Suprapubic skin (tissue), 4 donors: Measurements from ENCODE around the gene ERBIN. TPM values are rescaled to one million over a fixed set of nuclear protein-coding genes. Genes with fewer than 3 reads are reported as not detected.

Source experiments
- DNase-seq, 2 donors: peaks; one replicate each; pipeline ENCODE4 v3.0.0-alpha.2; 2019; ENCODE audit warnings: low spot score in 2 of 2
- H3K27ac ChIP-seq: fragments of 200-600 bp; sonication (generic); one replicate; pipeline ENCODE4 v1.5.1; 2019
- H3K27me3 ChIP-seq: fragments of 200-600 bp; sonication (generic); one replicate; pipeline ENCODE4 v1.5.1; 2019
- H3K36me3 ChIP-seq: fragments of 200-600 bp; sonication (generic); one replicate; pipeline ENCODE4 v1.5.1; 2019
- H3K4me1 ChIP-seq: fragments of 200-600 bp; sonication (generic); one replicate; pipeline ENCODE4 v1.5.1; 2019
- H3K4me3 ChIP-seq: fragments of 200-600 bp; sonication (generic); one replicate; pipeline ENCODE4 v1.5.1; 2019; ENCODE audit warnings: mild to moderate bottlenecking
- H3K9me3 ChIP-seq: fragments of 200-600 bp; sonication (generic); one replicate; pipeline ENCODE4 v1.5.1; 2019
- EP300 ChIP-seq: sonication (generic); formaldehyde crosslinking; IDR thresholded peaks from one replicate; pipeline ENCODE4 v1.6.1; 2017; ENCODE audit warnings: antibody characterized with exemption
- POLR2A ChIP-seq, 2 donors: fragments of 450-650 bp; IDR thresholded peaks; one replicate each; pipeline ENCODE4 v1.6.1; 2017; ENCODE audit warnings: antibody characterized with exemption in 2 of 2, mild to moderate bottlenecking in 2 of 2, moderate library complexity in 2 of 2
- POLR2AphosphoS5 ChIP-seq, 3 donors: sonication (generic); formaldehyde crosslinking; IDR thresholded peaks; one replicate each; pipeline ENCODE4 v1.6.1; 2017; ENCODE audit warnings: antibody characterized with exemption in 3 of 3
- WGBS: methylation state at CpG from one replicate; pipeline ENCODE4 v1.1.5; 2018; 5-methylcytosine and 5-hydroxymethylcytosine counted together
- total RNA-seq, 4 donors: library from RNA; depleted of rRNA; stranded (reverse); fragments of >200 nt; gene quantifications; one replicate each; pipeline ENCODE4 v1.1.0, GENCODE V29; 2016
- TF ChIP-seq, protein P1 (sequence below), 2 donors: fragments of 200-600 bp in 1 of 2; fragments of 450-650 bp in 1 of 2; sonication (generic) in 1 of 2; IDR thresholded peaks; one replicate each; pipeline ENCODE4 v1.5.1; 2016 to 2019; ENCODE audit warnings: antibody characterized with exemption in 2 of 2, mild to moderate bottlenecking in 1 of 2, moderate library complexity in 1 of 2

The ERBIN gene
- total RNA-seq, 4 donors from 2014 or later: 84.6 to 141 (median 97.3) TPM

DNA sequence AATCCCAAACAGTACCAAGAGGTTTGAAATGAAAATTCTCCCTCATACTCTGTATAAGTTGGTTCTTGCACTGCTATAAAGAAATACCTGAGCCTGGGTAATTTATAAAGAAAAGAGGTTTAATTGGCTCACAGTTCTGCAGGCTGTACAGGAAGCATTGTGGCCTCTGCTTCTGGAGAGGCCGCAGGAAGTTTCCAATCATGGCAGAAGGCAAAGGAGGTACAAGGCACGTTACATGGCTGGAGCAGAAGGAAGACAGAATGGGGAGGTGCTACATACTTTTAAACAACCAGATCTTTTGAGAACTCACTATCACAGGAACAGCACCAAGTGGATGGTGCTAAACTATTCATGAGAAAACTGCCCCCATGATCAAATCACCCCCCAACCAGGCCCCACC is 25.6 kb upstream of the ERBIN start:
- Histone ChIP-seq H3K4me1 (no peaks in the 10 kb centered on the region), H3K27ac (no peak overlapping the region), H3K27me3 (no peaks in the 10 kb centered on the region), H3K36me3 (no peaks in the 10 kb centered on the region), H3K9me3 (no peaks in the 10 kb centered on the region), H3K4me3 (no peak overlapping the region)
- no peak for DNase-seq
- TF ChIP-seq POLR2AphosphoS5 (IDR thresholded peaks at IDR 0.05) (no peak), EP300 (no peak), POLR2A (IDR thresholded peaks at IDR 0.05) (no peak)
- TF ChIP-seq, protein P1, sequence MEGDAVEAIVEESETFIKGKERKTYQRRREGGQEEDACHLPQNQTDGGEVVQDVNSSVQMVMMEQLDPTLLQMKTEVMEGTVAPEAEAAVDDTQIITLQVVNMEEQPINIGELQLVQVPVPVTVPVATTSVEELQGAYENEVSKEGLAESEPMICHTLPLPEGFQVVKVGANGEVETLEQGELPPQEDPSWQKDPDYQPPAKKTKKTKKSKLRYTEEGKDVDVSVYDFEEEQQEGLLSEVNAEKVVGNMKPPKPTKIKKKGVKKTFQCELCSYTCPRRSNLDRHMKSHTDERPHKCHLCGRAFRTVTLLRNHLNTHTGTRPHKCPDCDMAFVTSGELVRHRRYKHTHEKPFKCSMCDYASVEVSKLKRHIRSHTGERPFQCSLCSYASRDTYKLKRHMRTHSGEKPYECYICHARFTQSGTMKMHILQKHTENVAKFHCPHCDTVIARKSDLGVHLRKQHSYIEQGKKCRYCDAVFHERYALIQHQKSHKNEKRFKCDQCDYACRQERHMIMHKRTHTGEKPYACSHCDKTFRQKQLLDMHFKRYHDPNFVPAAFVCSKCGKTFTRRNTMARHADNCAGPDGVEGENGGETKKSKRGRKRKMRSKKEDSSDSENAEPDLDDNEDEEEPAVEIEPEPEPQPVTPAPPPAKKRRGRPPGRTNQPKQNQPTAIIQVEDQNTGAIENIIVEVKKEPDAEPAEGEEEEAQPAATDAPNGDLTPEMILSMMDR (IDR thresholded peaks at IDR 0.05): no peak
- 94% methylated on average over 2 of the region's 2 CpGs for WGBS

DNA sequence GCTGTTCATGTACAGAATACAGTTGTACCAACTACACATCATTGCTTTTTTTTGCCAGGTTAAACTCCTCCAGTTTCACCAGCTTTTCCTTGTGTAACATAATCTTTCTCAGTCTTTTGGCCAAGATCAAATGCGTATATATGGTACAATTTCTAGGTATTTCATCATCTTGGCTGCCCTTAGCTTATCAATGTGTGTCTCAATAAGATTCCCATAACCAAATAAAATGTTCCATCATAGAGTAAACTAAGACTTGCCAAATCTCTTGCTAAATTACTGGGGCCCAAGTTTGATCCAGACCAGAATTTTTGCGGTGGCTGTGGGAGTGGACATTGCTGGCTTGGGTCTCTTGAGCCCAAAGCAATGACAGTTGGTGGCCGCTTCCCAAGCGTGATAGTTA is 24.3 kb upstream of the ERBIN start:
- no peaks in the 10 kb centered on the region for H3K9me3 ChIP-seq
- no peaks in the 10 kb centered on the region for H3K36me3 ChIP-seq
- no peak overlapping the region for H3K27ac ChIP-seq
- no peaks in the 10 kb centered on the region for H3K27me3 ChIP-seq
- no peak for DNase-seq
- H3K4me1 ChIP-seq: no peaks in the 10 kb centered on the region
- H3K4me3 ChIP-seq: no peak overlapping the region
- 94% methylated on average over 4 of the region's 4 CpGs for WGBS
- TF ChIP-seq POLR2A (IDR thresholded peaks at IDR 0.05) (no peak), POLR2AphosphoS5 (IDR thresholded peaks at IDR 0.05) (no peak), EP300 (no peak)
- TF ChIP-seq, protein P1 (IDR thresholded peaks at IDR 0.05): no peak

DNA sequence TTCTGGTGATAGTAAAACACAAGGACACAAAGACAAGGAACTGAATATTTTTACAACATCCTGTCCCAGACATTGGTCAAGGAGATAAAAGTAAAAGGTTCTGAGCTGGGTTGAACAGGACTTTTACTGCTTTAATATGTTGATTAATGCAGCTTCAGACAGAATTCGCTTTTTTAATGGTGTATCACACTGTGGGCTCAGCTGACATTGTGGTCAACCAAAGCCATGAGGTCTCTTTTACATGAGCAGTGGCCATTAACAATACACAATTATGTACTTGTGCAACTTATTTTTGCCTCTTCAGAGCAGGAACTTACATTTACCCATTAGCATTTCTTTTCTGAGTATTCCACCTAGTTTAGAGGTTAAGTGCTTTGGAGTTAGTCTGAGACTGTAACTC is 22.8 kb upstream of the ERBIN start:
- Histone ChIP-seq H3K27ac (no peak overlapping the region), H3K4me1 (no peaks in the 10 kb centered on the region), H3K27me3 (no peaks in the 10 kb centered on the region), H3K36me3 (no peaks in the 10 kb centered on the region), H3K4me3 (no peak overlapping the region), H3K9me3 (no peaks in the 10 kb centered on the region)
- DNase-seq: no peak
- TF ChIP-seq POLR2AphosphoS5 (IDR thresholded peaks at IDR 0.05): no peak
- TF ChIP-seq, protein P1 (IDR thresholded peaks at IDR 0.05): no peak
- TF ChIP-seq POLR2A (IDR thresholded peaks at IDR 0.05): no peak
- no peak for TF ChIP-seq EP300
- WGBS: 89% methylated on average over 1 of the region's 1 CpG

DNA sequence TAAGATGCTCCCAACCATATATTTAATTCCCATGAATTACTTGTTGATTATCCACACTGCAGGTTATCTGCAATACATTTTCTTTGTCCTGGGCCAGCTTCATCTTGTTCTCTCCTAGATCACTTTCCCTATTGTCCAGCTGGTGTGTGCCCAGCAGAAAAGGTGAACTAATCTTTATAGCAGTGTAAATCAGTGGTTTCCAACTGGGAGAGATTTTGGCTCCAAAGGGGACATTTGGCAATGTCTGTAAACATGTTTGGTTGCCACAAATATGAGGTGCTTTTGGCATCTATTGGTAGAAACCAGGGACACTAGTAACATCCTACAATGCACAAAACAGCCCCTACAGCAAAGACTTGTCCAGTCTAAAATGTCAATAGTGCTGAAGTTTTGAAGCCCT is 20.1 kb upstream of the ERBIN start:
- no peaks in the 10 kb centered on the region for H3K9me3 ChIP-seq
- no peak overlapping the region for H3K27ac ChIP-seq
- H3K36me3 ChIP-seq: no peaks in the 10 kb centered on the region
- no peak for TF ChIP-seq POLR2A (IDR thresholded peaks at IDR 0.05)
- TF ChIP-seq EP300: no peak
- TF ChIP-seq POLR2AphosphoS5 (IDR thresholded peaks at IDR 0.05): no peak
- TF ChIP-seq, protein P1 (IDR thresholded peaks at IDR 0.05): no peak
- DNase-seq: no peak
- H3K4me1 ChIP-seq: no peaks in the 10 kb centered on the region
- no peak overlapping the region for H3K4me3 ChIP-seq
- H3K27me3 ChIP-seq: no peaks in the 10 kb centered on the region

DNA sequence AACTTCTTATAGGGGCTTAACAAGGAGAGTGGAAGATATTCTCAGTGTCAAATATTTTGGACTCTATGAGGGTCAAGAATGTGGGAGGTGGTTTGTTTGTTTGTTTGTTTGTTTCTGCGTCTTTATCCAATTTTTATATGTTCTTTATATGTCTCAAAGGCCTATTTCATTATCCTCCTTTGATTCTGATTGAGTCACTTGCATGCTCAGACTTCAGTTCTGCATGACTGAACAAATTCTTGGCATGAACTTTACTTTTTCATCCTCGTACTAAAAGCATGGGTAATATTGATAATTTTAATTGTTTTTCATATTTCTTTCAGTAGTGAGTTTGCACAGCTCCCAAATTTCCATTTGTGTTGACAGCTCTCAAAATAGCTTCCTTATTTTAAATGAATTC is 19.2 kb upstream of the ERBIN start:
- no peaks in the 10 kb centered on the region for H3K27me3 ChIP-seq
- no peaks in the 10 kb centered on the region for H3K4me1 ChIP-seq
- H3K36me3 ChIP-seq: no peaks in the 10 kb centered on the region
- H3K4me3 ChIP-seq: no peak overlapping the region
- no peak overlapping the region for H3K27ac ChIP-seq
- 35% methylated on average over 2 of the region's 2 CpGs for WGBS
- no peak for DNase-seq
- TF ChIP-seq EP300 (no peak), POLR2A (IDR thresholded peaks at IDR 0.05) (no peak), POLR2AphosphoS5 (IDR thresholded peaks at IDR 0.05) (no peak)
- TF ChIP-seq, protein P1 (IDR thresholded peaks at IDR 0.05): no peak
- H3K9me3 ChIP-seq: no peaks in the 10 kb centered on the region
